ENCODE measurements around the gene ERGIC1.

- TF ChIP-seq CTCF (IDR thresholded peaks at IDR 0.05; ENCODE audit: insufficient read depth, low read depth, low read length) (no peak), EZH2 (IDR thresholded peaks at IDR 0.05; ENCODE audit: insufficient read depth, low read length) (no peak)
Measured at GRCh38 chr5:172881691-172882370, 47.8 kb downstream of the ERGIC1 start.

Measured in astrocyte (in vitro differentiated cells and primary cell).